H9 (cell line): ENCODE measurements around the gene RPS27L. TPM values are rescaled to one million over a fixed set of nuclear protein-coding genes. Genes with fewer than 3 reads are reported as not detected.

ENCODE experiments used
- DNase-seq: peaks from one replicate; pipeline ENCODE4 v3.0.0-alpha.2; 2017
- H2AFZ ChIP-seq: one replicate; pipeline ENCODE4 v1.6.1; 2013; ENCODE audit warnings: mild to moderate bottlenecking, low read length, control low read depth, moderate library complexity
- H2AK5ac ChIP-seq: 2 replicates; pipeline ENCODE4 v1.6.1; 2013; ENCODE audit warnings: low read length, control low read depth, mixed read lengths; ENCODE audit not compliant: insufficient read length
- H2BK120ac ChIP-seq: one replicate; pipeline ENCODE4 v1.6.1; 2013; ENCODE audit warnings: low read depth, mild to moderate bottlenecking, low read length, control low read depth, inconsistent platforms; ENCODE audit not compliant: poor library complexity, severe bottlenecking
- H2BK12ac ChIP-seq: 2 replicates; pipeline ENCODE4 v1.6.1; 2013; ENCODE audit warnings: low read length, control low read depth, mixed read lengths, low read depth; ENCODE audit not compliant: insufficient read length
- H2BK15ac ChIP-seq: 2 replicates; pipeline ENCODE4 v1.6.1; 2013; ENCODE audit warnings: low read depth, low read length, control low read depth
- H2BK20ac ChIP-seq: one replicate; pipeline ENCODE4 v1.6.1; 2013; ENCODE audit warnings: low read depth, mild to moderate bottlenecking, low read length, control low read depth, inconsistent platforms; ENCODE audit not compliant: poor library complexity, severe bottlenecking
- H2BK5ac ChIP-seq: 2 replicates; pipeline ENCODE4 v1.6.1; 2013; ENCODE audit warnings: low read length, control low read depth, mixed read lengths; ENCODE audit not compliant: insufficient read length
- H3K14ac ChIP-seq: 2 replicates; pipeline ENCODE4 v1.6.1; 2013; ENCODE audit warnings: low read length, control low read depth; ENCODE audit not compliant: insufficient read depth
- H3K18ac ChIP-seq: 2 replicates; pipeline ENCODE4 v1.6.1; 2013; ENCODE audit warnings: low read depth, mild to moderate bottlenecking, mixed read lengths, low read length, control low read depth; ENCODE audit not compliant: insufficient read length
- H3K23ac ChIP-seq: 2 replicates; pipeline ENCODE4 v1.6.1; 2013; ENCODE audit warnings: low read length, control low read depth, mixed read lengths, low read depth; ENCODE audit not compliant: insufficient read length
- H3K23me2 ChIP-seq: 2 replicates; pipeline ENCODE4 v1.6.1; 2013; ENCODE audit warnings: low read depth, mild to moderate bottlenecking, mixed read lengths, low read length, control low read depth; ENCODE audit not compliant: insufficient read length, poor library complexity, severe bottlenecking
- H3K27ac ChIP-seq: 2 replicates; pipeline ENCODE4 v1.5.1; 2013; ENCODE audit warnings: low read length, control low read depth, mixed read lengths, low read depth; ENCODE audit not compliant: insufficient read length
- H3K27me3 ChIP-seq: 2 replicates; pipeline ENCODE4 v1.6.1; 2013; ENCODE audit warnings: low read length, control low read depth, inconsistent platforms; ENCODE audit not compliant: insufficient read depth
- H3K4ac ChIP-seq: 2 replicates; pipeline ENCODE4 v1.6.1; 2013; ENCODE audit warnings: low read depth, mild to moderate bottlenecking, control low read depth, inconsistent platforms, low read length, moderate library complexity
- H3K4me1 ChIP-seq: 2 replicates; pipeline ENCODE4 v1.6.1; 2013; ENCODE audit warnings: low read length, control low read depth, inconsistent platforms; ENCODE audit not compliant: insufficient read depth
- H3K4me2 ChIP-seq: 2 replicates; pipeline ENCODE4 v1.6.1; 2013; ENCODE audit warnings: low read length, control low read depth, mixed read lengths; ENCODE audit not compliant: insufficient read length, insufficient read depth
- H3K56ac ChIP-seq: 2 replicates; pipeline ENCODE4 v1.6.1; 2013; ENCODE audit warnings: low read depth, mild to moderate bottlenecking, mixed read lengths, low read length, control low read depth; ENCODE audit not compliant: insufficient read length
- H3K79me1 ChIP-seq: 2 replicates; pipeline ENCODE4 v1.6.1; 2013; ENCODE audit warnings: low read depth, mild to moderate bottlenecking, moderate library complexity, low read length, control low read depth, inconsistent platforms; ENCODE audit not compliant: insufficient read depth, poor library complexity, severe bottlenecking
- H3K79me2 ChIP-seq: 2 replicates; pipeline ENCODE4 v1.6.1; 2013; ENCODE audit warnings: low read length, control low read depth, inconsistent platforms; ENCODE audit not compliant: insufficient read depth
- H3K9ac ChIP-seq: 2 replicates; pipeline ENCODE4 v1.6.1; 2013; ENCODE audit warnings: low read length, control low read depth, mixed read lengths; ENCODE audit not compliant: insufficient read length; ENCODE audit errors: extremely low read depth
- H3K9me3 ChIP-seq: one replicate; pipeline ENCODE4 v1.6.1; 2013; ENCODE audit warnings: low read depth, low read length, inconsistent platforms; ENCODE audit not compliant: control insufficient read depth
- H3T11ph ChIP-seq: one replicate; pipeline ENCODE4 v1.6.1; 2013; ENCODE audit warnings: mild to moderate bottlenecking, low read length, control low read depth, inconsistent platforms
- H4K20me1 ChIP-seq: one replicate; pipeline ENCODE4 v1.6.1; 2013; ENCODE audit not compliant: control insufficient read depth, insufficient read length, insufficient read depth
- H4K5ac ChIP-seq: 2 replicates; pipeline ENCODE4 v1.6.1; 2013; ENCODE audit warnings: low read depth, mild to moderate bottlenecking, mixed read lengths, low read length, control low read depth; ENCODE audit not compliant: insufficient read length
- H4K8ac ChIP-seq: replicated peaks from 2 replicates; pipeline ENCODE4 v1.6.1; 2013; ENCODE audit warnings: low read length, control low read depth, mixed read lengths, low read depth; ENCODE audit not compliant: insufficient read length
- H4K91ac ChIP-seq: 2 replicates; pipeline ENCODE4 v1.6.1; 2013; ENCODE audit warnings: low read depth, mild to moderate bottlenecking, moderate library complexity, mixed read lengths, low read length, control low read depth; ENCODE audit not compliant: insufficient read length
- H3K27ac Mint-ChIP-seq, 3 experiments: 2 replicates in 2 of 3; 3 replicates in 1 of 3; pipeline ENCODE4 v1.8.0; 2020 to 2021; ENCODE audit warnings: mixed read lengths in 3 of 3, mild to moderate bottlenecking in 1 of 3, moderate library complexity in 1 of 3
- H3K27me3 Mint-ChIP-seq: 2 replicates; pipeline ENCODE4 v1.8.0; 2021; ENCODE audit warnings: low read depth, mild to moderate bottlenecking, moderate library complexity, mixed read lengths
- H3K36me3 Mint-ChIP-seq, 3 experiments: 2 replicates in 2 of 3; 3 replicates in 1 of 3; pipeline ENCODE4 v1.8.0; 2020 to 2021; ENCODE audit warnings: low read depth in 3 of 3, mixed read lengths in 3 of 3; ENCODE audit not compliant: insufficient read depth in 1 of 3
- H3K4me1 Mint-ChIP-seq, 2 experiments: 2 replicates each; pipeline ENCODE4 v1.8.0; 2020; ENCODE audit warnings: mixed read lengths in 2 of 2
- H3K4me3 Mint-ChIP-seq, 2 experiments: 2 replicates in 1 of 2; 3 replicates in 1 of 2; pipeline ENCODE4 v1.8.0; 2020 to 2021; ENCODE audit warnings: mild to moderate bottlenecking in 2 of 2, mixed read lengths in 2 of 2, moderate library complexity in 1 of 2
- H3K9me3 Mint-ChIP-seq, 2 experiments: 2 replicates in 1 of 2; 3 replicates in 1 of 2; pipeline ENCODE4 v1.8.0; 2020; ENCODE audit warnings: mild to moderate bottlenecking in 2 of 2, mixed read lengths in 2 of 2, moderate library complexity in 1 of 2
- CTCF ChIP-seq: fragments of 200-600 bp; sonication (generic); conservative IDR thresholded peaks from 3 replicates; pipeline ENCODE4 v1.8.0; 2021; ENCODE audit warnings: antibody characterized with exemption, mild to moderate bottlenecking
- WGBS: extraction: QIAGEN DNeasy Blood & Tissue Kit; methylation state at CpG from one replicate; pipeline ENCODE4 v1.1.7; 2013; ENCODE audit warnings: missing lambda C conversion rate, low lambda C conversion rate, mixed read lengths; ENCODE audit not compliant: insufficient read length; ENCODE audit errors: extremely low coverage; 5-methylcytosine and 5-hydroxymethylcytosine counted together
- total RNA-seq: library from RNA; stranded (reverse); gene quantifications from 2 replicates; pipeline ENCODE4 v1.2.1, GENCODE V29; 2021

The RPS27L gene
- total RNA-seq, 1 experiment from 2014 or later, result 180 TPM

- Histone ChIP-seq H3K4me2 (peak overlapping the region; percentile 95), H3K18ac (no peak overlapping the region), H3K4ac (no peak overlapping the region), H3K27me3 (no peaks in the 10 kb centered on the region), H3K23me2 (peaks cover 5% of the 10 kb centered on the region), H2BK120ac (no peak overlapping the region), H4K20me1 (no peaks in the 10 kb centered on the region), H3K27ac (no peak overlapping the region), H3K9ac (peak overlapping the region; percentile 4), H4K8ac (no peak overlapping the region), H3K56ac (no peak overlapping the region), H3K79me1 (no peaks in the 10 kb centered on the region), H2AK5ac (no peak overlapping the region), H3K79me2 (no peaks in the 10 kb centered on the region), H2BK5ac (no peak overlapping the region), H4K5ac (no peak overlapping the region), H2AFZ (no peak overlapping the region), H4K91ac (no peak overlapping the region), H3K4me1 (no peaks in the 10 kb centered on the region), H3K23ac (no peak overlapping the region), H3K9me3 (no peaks in the 10 kb centered on the region), H3T11ph (no peak overlapping the region), H2BK20ac (no peak overlapping the region), H2BK15ac (no peak overlapping the region), H2BK12ac (no peak overlapping the region), H3K14ac (no peak overlapping the region)
- peak overlapping the region in 2 of 3 experiments; percentile 73 to 89; a peak in 4 of 7 replicates for H3K27ac Mint-ChIP-seq
- H3K4me3 Mint-ChIP-seq, result peak overlapping the region; percentile 92 to 98
- H3K36me3 Mint-ChIP-seq, result peaks cover 0 to 17% (median 16%) of the 10 kb centered on the region in 3 experiments; a peak in 5 of 7 replicates
- TF ChIP-seq CTCF, result no peak; the same call in 2 of the 3 replicates
- H3K9me3 Mint-ChIP-seq, result no peaks in the 10 kb centered on the region
- H3K27me3 Mint-ChIP-seq, result no peaks in the 10 kb centered on the region
- H3K4me1 Mint-ChIP-seq, result peaks cover 8 to 12% of the 10 kb centered on the region in 2 experiments
- WGBS, result no CpG with 5 or more reads among the region's 18 CpGs
- peak; percentile 54 for DNase-seq
Measured at GRCh38 chr15:63157891-63158431, 684 bp upstream of the RPS27L start.
